Measurements from ENCODE around the gene CCNF. TPM values are rescaled to one million over a fixed set of nuclear protein-coding genes. Genes with fewer than 3 reads are reported as not detected.

The CCNF gene
- total and polyA plus RNA-seq, 2 of the 8 experiments (the other 6 are each of a cell fraction or from before 2014, with no cell fraction given), result 15.4 to 54.3 TPM

DNA sequence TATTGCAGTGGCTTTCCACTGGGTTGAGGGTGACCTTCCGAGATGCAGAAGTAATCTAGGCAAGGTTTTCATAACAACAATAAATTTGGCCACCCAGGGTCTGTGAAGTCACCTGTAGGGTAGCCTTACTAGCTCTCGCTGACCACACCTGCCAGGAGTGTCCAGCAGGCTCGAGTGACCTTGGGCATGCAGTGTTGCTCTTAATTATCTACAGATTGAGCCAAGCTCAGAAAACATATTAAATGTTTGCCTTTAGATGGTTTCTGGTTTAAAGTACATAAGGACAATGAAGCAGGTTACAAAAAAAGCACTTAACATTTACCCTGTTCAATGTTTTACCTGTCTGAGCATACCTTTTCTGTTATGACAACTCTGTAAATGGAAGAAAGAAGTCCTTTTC lies 47.5 kb downstream of the CCNF start:
- peaks cover 15 to 38% (median 27%) of the 10 kb centered on the region in 4 experiments for H3K27me3 ChIP-seq (replicated peaks in 1 of 4; ENCODE audit: control insufficient read depth in 3 of 4, extremely low read depth in 1 of 4, insufficient read depth in 3 of 4, low read length in 3 of 4)
- POLR2A ChIA-PET (ENCODE audit: partially characterized antibody), result interaction anchor here (1.1 to 1.7 kb wide), 4 partner anchors 11 to 277 kb away, joined by 3 to 5 read pairs (median 4); no protein-coding TSS in a partner anchor
- CTCF ChIA-PET (ENCODE audit: partially characterized antibody), result interaction anchor here (1.2 to 2.8 kb wide), 2 partner anchors 12 to 25 kb away, joined by 3 to 15 read pairs; no protein-coding TSS in a partner anchor
- TF ChIP-seq, protein P1, sequence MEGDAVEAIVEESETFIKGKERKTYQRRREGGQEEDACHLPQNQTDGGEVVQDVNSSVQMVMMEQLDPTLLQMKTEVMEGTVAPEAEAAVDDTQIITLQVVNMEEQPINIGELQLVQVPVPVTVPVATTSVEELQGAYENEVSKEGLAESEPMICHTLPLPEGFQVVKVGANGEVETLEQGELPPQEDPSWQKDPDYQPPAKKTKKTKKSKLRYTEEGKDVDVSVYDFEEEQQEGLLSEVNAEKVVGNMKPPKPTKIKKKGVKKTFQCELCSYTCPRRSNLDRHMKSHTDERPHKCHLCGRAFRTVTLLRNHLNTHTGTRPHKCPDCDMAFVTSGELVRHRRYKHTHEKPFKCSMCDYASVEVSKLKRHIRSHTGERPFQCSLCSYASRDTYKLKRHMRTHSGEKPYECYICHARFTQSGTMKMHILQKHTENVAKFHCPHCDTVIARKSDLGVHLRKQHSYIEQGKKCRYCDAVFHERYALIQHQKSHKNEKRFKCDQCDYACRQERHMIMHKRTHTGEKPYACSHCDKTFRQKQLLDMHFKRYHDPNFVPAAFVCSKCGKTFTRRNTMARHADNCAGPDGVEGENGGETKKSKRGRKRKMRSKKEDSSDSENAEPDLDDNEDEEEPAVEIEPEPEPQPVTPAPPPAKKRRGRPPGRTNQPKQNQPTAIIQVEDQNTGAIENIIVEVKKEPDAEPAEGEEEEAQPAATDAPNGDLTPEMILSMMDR (IDR thresholded peaks at IDR 0.05; ENCODE audit: control extremely low read depth in 1 of 3, insufficient read depth in 1 of 3, low read depth in 1 of 3, low read length in 3 of 3), result no peak
- TF ChIP-seq SAP30 (IDR thresholded peaks at IDR 0.05; ENCODE audit: insufficient read depth, insufficient replicate concordance, low read length) (no peak), RBBP5 (IDR thresholded peaks at IDR 0.05; ENCODE audit: borderline replicate concordance, low read depth, low read length) (no peak), BCL11A (IDR thresholded peaks at IDR 0.05; ENCODE audit: low read depth in 2 of 2, low read length in 2 of 2) (no peak), TEAD4 (IDR thresholded peaks at IDR 0.05; ENCODE audit: low read depth, low read length) (no peak), ZNF274 (IDR thresholded peaks at IDR 0.05; ENCODE audit: borderline replicate concordance, extremely low read depth, low read length) (no peak), EP300 (IDR thresholded peaks at IDR 0.05; ENCODE audit: borderline replicate concordance in 1 of 2, low read depth in 2 of 2, low read length in 2 of 2) (no peak), CTBP2 (IDR thresholded peaks at IDR 0.05; ENCODE audit: borderline replicate concordance, insufficient read depth, insufficient read length, low read length) (no peak), SIRT6 (IDR thresholded peaks at IDR 0.05; ENCODE audit: low read length) (no peak), RNF2 (IDR thresholded peaks at IDR 0.05; ENCODE audit: borderline replicate concordance, low read depth, low read length, missing control alignments, poor library complexity, severe bottlenecking) (no peak)

More for the DNA sequence above, 47.5 kb downstream of the CCNF start:
- WGBS, 2 experiments (ENCODE audit: extremely low coverage in 1 of 2, insufficient coverage in 1 of 2, insufficient read length in 1 of 2, insufficient replicate concordance in 2 of 2, low coverage in 1 of 2, low lambda C conversion rate in 2 of 2, missing lambda C conversion rate in 1 of 2), result 95% methylated on average over 3 of the region's 3 CpGs; no CpG with 5 or more reads in 1 of the 2 experiments
- H4K91ac ChIP-seq (replicated peaks; ENCODE audit: insufficient read length, low read length), result no peak overlapping the region
- no peak overlapping the region for H2BK20ac ChIP-seq (ENCODE audit: low read length)
- FAIRE-seq, result no peak
- H3K23me2 ChIP-seq (ENCODE audit: low read depth, low read length), result peaks cover 17% of the 10 kb centered on the region; the same call in 1 of the 2 replicates
- H3K4ac ChIP-seq (replicated peaks; ENCODE audit: insufficient read length, low read depth, low read length), result no peak overlapping the region
- H3K27ac ChIP-seq (ENCODE audit: low read depth, low read length), result no peak overlapping the region
- H3K56ac ChIP-seq (replicated peaks; ENCODE audit: insufficient read length, low read depth, low read length), result no peak overlapping the region
- H3K14ac ChIP-seq (ENCODE audit: insufficient read length), result no peak overlapping the region
- peaks cover 0 to 4% of the 10 kb centered on the region in 2 experiments; a peak in 1 of 4 replicates for H3K79me2 ChIP-seq (ENCODE audit: control insufficient read depth in 1 of 2, insufficient read depth in 2 of 2, low read length in 2 of 2)
- no peak for DNase-seq (ENCODE audit: low read depth in 1 of 2, low spot score in 2 of 2)
- no peaks in the 10 kb centered on the region for H3K9me3 ChIP-seq (ENCODE audit: insufficient read depth in 2 of 2, low read depth in 1 of 2, low read length in 1 of 2)
- H2BK5ac ChIP-seq (ENCODE audit: low read depth, low read length), result no peak overlapping the region
- H3K4me3 ChIP-seq (ENCODE audit: extremely low read depth in 1 of 4, insufficient read depth in 2 of 4, low read depth in 3 of 4, low read length in 4 of 4), result no peak overlapping the region
- no peak overlapping the region for H2BK15ac ChIP-seq (ENCODE audit: low read length)
- no peak overlapping the region for H3K23ac ChIP-seq (ENCODE audit: insufficient read length)
- H2BK120ac ChIP-seq (replicated peaks; ENCODE audit: low read depth, low read length), result no peak overlapping the region
- no peak overlapping the region for H2AK5ac ChIP-seq (ENCODE audit: low read depth, low read length)
- peaks cover 9 to 21% of the 10 kb centered on the region in 2 experiments for H4K20me1 ChIP-seq (replicated peaks in 1 of 2; ENCODE audit: control insufficient read depth in 1 of 2, insufficient read depth in 2 of 2, low read length in 2 of 2)
- H3K79me1 ChIP-seq (ENCODE audit: low read depth, low read length), result peaks cover 17% of the 10 kb centered on the region
- no peak overlapping the region for H3K9ac ChIP-seq (replicated peaks in 1 of 4; ENCODE audit: extremely low read depth in 1 of 4, low read depth in 3 of 4, low read length in 3 of 4)
- no peak overlapping the region for H2AFZ ChIP-seq (ENCODE audit: low read length)
- no peak overlapping the region for H4K5ac ChIP-seq (ENCODE audit: insufficient read length, low read depth, low read length)
- H3K4me2 ChIP-seq (ENCODE audit: insufficient read depth in 1 of 2, low read depth in 2 of 2, low read length in 2 of 2), result no peak overlapping the region; a peak in 1 of 4 replicates
- H3K4me1 ChIP-seq (replicated peaks in 1 of 4; ENCODE audit: control insufficient read depth in 3 of 4, insufficient read depth in 4 of 4, low read length in 3 of 4), result peaks cover 0 to 18% (median 8%) of the 10 kb centered on the region in 4 experiments; a peak in 5 of 7 replicates
- no peak overlapping the region for H4K8ac ChIP-seq (ENCODE audit: extremely low read depth, insufficient read depth, low read length)
- no peak overlapping the region for H2BK12ac ChIP-seq (ENCODE audit: low read depth, low read length)
- no peaks in the 10 kb centered on the region for H3K36me3 ChIP-seq (ENCODE audit: control insufficient read depth in 2 of 4, insufficient read depth in 4 of 4, low read length in 3 of 4)
- no peak overlapping the region for H3K18ac ChIP-seq (ENCODE audit: extremely low read depth, low read length)
